ENCODE data around the gene ACVR1.

The ACVR1 gene

DNA sequence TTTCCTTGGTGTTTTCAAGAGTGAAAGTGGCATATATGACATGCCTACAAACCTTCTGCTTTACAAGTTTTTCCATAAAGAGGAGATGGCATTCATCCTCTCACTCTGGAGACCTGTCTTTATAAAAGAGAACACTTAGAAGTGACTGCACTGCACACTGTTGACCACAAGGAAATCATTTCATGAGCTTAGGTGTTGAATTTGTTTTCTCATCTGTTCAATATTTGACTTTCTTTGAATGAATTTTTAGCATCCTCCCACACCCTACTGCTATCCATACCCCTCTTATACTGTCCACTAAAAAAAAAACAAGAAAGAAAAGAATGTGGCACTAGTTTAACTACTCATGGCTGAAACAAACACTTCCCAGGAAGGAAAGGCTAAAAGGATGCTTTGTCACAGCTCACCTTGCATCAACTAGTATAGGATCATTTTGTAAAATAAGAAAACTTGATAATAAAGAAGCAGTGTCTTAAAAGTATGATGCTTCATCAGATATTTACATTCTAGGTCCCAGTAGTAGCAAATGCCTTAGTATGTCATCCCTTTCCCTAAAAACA, 83.0 kb downstream of the ACVR1 start:
- no peak overlapping the region for H3K4me3 ChIP-seq (ENCODE audit: low read length in 2 of 2)
- H3K27ac ChIP-seq (ENCODE audit: low read length), result no peak overlapping the region
- H3K9ac ChIP-seq (ENCODE audit: low read length in 2 of 2), result no peak overlapping the region
- H3K9me3 ChIP-seq (ENCODE audit: control insufficient read depth in 2 of 2, low read length in 2 of 2), result no peaks in the 10 kb centered on the region
- peaks cover 25% of the 10 kb centered on the region for H3K4me1 ChIP-seq (ENCODE audit: control insufficient read depth, insufficient read depth, low read length)
- no peaks in the 10 kb centered on the region for H3K27me3 ChIP-seq (ENCODE audit: control insufficient read depth in 1 of 2, insufficient read depth in 2 of 2, low read length in 2 of 2)
- peaks cover 0 to 4% of the 10 kb centered on the region in 2 donors for H3K36me3 ChIP-seq (ENCODE audit: control insufficient read depth in 2 of 2, insufficient read depth in 2 of 2, low read length in 2 of 2)

DNA sequence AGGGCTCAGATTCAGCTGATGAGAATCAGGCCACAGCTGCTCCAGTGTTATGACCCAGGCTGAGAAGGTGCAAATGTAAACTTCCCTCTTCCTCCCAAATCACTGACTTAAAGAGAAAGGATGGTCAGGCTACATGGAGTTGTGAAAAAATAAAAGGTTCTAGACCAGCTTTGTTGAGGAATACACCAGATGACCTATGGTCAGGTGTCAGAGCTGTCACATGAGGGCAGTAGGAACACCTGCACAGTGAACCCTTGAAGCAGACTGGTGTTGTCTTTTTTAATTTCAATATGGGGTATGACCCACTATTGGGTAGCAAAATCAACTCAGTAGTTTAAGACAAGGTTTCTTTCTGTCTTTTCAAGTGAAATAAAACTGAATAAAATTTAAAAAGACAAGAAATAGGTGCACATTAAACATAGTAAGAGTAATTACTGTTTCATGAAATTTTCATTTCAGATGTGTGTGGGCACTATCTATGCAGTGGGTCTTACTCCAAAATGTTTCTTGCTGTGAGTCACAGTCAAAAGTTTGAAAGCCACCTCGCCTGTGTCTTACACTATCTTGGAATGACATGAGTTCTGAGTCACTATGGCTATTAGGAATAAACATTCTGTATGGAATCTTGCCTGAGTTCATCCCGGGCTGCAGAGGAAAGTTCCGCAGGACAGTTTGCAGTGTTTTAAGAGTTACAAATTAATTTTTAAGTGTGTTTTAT, 83.6 kb downstream of the ACVR1 start:
- no peaks in the 10 kb centered on the region for H3K27me3 ChIP-seq (ENCODE audit: control insufficient read depth in 1 of 2, insufficient read depth in 2 of 2, low read length in 2 of 2)
- no peak overlapping the region for H3K4me3 ChIP-seq (ENCODE audit: low read length in 2 of 2)
- no peaks in the 10 kb centered on the region for H3K9me3 ChIP-seq (ENCODE audit: control insufficient read depth in 2 of 2, low read length in 2 of 2)
- no peak overlapping the region for H3K9ac ChIP-seq (ENCODE audit: low read length in 2 of 2)
- H3K27ac ChIP-seq (ENCODE audit: low read length), result no peak overlapping the region
- peaks cover 0 to 2% of the 10 kb centered on the region in 2 donors for H3K36me3 ChIP-seq (ENCODE audit: control insufficient read depth in 2 of 2, insufficient read depth in 2 of 2, low read length in 2 of 2)
- H3K4me1 ChIP-seq (ENCODE audit: control insufficient read depth, insufficient read depth, low read length), result peaks cover 31% of the 10 kb centered on the region

DNA sequence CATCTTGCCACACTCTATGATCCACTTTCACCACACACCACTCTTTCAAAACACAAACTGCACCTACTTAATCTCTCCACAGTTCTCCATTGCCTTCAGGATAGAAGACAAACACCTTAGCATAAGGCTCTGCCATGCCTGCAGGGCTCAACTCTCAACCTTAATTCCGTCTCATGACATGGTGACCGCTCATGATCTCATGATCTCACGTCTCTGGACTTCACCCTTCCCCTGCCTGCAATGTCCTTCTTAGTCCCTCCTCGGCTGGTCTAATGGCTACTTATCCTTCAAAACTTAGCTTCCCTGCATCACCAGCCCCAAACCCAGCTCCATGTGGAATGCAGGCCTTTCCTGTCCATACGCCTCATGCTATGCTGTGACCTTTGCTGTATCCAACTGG, 85.3 kb downstream of the ACVR1 start:
- H3K27ac ChIP-seq (ENCODE audit: low read length), result peak overlapping the region; percentile 79
- H3K9me3 ChIP-seq (ENCODE audit: control insufficient read depth in 2 of 2, low read length in 2 of 2), result no peaks in the 10 kb centered on the region
- no peak overlapping the region for H3K9ac ChIP-seq (ENCODE audit: low read length in 2 of 2)
- peaks cover 0 to 2% of the 10 kb centered on the region in 2 donors for H3K36me3 ChIP-seq (ENCODE audit: control insufficient read depth in 2 of 2, insufficient read depth in 2 of 2, low read length in 2 of 2)
- peaks cover 45% of the 10 kb centered on the region for H3K4me1 ChIP-seq (ENCODE audit: control insufficient read depth, insufficient read depth, low read length)
- no peaks in the 10 kb centered on the region for H3K27me3 ChIP-seq (ENCODE audit: control insufficient read depth in 1 of 2, insufficient read depth in 2 of 2, low read length in 2 of 2)
- H3K4me3 ChIP-seq (ENCODE audit: low read length in 2 of 2), result no peak overlapping the region

DNA sequence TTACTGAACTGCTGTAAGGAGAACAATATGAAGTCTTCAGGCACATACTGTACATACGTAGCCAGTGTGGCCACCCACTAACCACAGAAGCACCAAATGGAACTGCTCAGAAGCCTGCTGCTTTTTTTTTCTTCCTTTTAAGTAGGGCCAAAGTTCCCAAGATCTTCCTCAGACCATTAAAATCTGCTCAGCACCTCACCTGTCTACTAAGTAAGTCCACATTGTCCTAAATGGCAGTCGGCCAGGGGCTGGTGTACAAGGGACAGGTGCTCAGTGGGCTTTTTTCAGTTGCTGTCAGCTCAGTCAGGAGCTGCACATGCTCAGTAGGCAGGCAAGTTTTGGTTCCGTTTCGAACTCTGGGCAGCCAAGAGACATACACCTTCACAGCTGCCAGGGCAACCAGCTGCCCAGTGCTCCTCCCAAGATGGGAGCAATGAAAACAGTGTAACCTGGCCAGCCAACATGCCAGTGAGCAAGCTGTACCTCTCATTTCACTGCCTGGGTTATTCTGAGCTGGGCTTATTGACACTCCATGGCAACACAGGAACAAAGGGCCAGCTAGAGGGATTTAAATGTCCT, 86.1 kb downstream of the ACVR1 start:
- H3K27ac ChIP-seq (ENCODE audit: low read length), result peak overlapping the region; percentile 79
- H3K4me1 ChIP-seq (ENCODE audit: control insufficient read depth, insufficient read depth, low read length), result peaks cover 53% of the 10 kb centered on the region
- peak overlapping the region in 1 of 2 donors; percentile 16 for H3K4me3 ChIP-seq (ENCODE audit: low read length in 2 of 2)

DNA sequence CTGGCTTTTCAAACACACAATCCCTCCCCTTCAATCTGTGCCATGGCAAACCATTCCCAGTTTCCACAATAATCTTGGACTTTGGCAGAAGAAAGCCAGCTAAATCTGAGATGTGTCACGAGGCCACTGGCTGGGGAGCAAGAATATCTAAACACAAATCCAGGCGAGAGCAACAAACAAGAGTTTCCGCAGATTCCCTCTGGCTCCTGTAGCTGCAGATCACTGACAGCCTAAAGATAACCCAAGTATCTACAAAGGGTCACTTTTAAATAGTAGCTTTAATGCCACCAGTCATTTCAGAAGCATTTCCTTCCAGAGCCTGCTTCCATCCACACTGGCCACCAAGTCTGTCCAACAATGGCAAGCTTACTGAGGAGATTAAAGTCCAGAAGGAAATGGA, 86.9 kb downstream of the ACVR1 start:
- peak overlapping the region; percentile 79 for H3K27ac ChIP-seq (ENCODE audit: low read length)
- no peaks in the 10 kb centered on the region for H3K27me3 ChIP-seq (ENCODE audit: control insufficient read depth in 1 of 2, insufficient read depth in 2 of 2, low read length in 2 of 2)
- peak overlapping the region in 1 of 2 donors; percentile 6 for H3K9ac ChIP-seq (ENCODE audit: low read length in 2 of 2)
- H3K4me3 ChIP-seq (ENCODE audit: low read length in 2 of 2), result no peak overlapping the region
- peaks cover 55% of the 10 kb centered on the region for H3K4me1 ChIP-seq (ENCODE audit: control insufficient read depth, insufficient read depth, low read length)
- H3K36me3 ChIP-seq (ENCODE audit: control insufficient read depth in 2 of 2, insufficient read depth in 2 of 2, low read length in 2 of 2), result peaks cover 0 to 2% of the 10 kb centered on the region in 2 donors
- H3K9me3 ChIP-seq (ENCODE audit: control insufficient read depth in 2 of 2, low read length in 2 of 2), result no peaks in the 10 kb centered on the region

More for the DNA sequence above, 86.1 kb downstream of the ACVR1 start:
- Histone ChIP-seq H3K27me3 (ENCODE audit: control insufficient read depth in 1 of 2, insufficient read depth in 2 of 2, low read length in 2 of 2) (no peaks in the 10 kb centered on the region), H3K9ac (ENCODE audit: low read length in 2 of 2) (peak overlapping the region; percentile 18 to 43), H3K36me3 (ENCODE audit: control insufficient read depth in 2 of 2, insufficient read depth in 2 of 2, low read length in 2 of 2) (peaks cover 0 to 2% of the 10 kb centered on the region in 2 donors), H3K9me3 (ENCODE audit: control insufficient read depth in 2 of 2, low read length in 2 of 2) (no peaks in the 10 kb centered on the region)

DNA sequence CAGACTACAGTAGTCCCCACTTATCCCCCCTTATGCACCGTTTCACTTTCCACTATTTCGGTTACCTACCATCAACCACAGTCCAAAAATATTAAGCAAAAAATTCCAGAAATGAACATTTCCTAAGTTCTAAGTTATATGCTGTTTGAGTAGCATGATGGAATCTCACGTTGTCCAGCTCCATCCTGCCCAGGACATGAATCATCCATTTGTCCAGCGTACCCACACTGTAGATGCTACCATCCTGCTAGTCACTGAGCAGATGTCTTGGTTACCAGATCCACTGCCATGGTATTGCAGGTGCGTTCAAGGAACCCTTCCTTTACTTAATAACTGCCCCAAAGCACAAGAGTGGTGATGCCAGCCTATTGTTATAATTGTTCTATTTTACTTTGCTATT, 87.9 kb downstream of the ACVR1 start:
- H3K36me3 ChIP-seq (ENCODE audit: control insufficient read depth in 2 of 2, insufficient read depth in 2 of 2, low read length in 2 of 2), result peaks cover 0 to 2% of the 10 kb centered on the region in 2 donors
- no peaks in the 10 kb centered on the region for H3K27me3 ChIP-seq (ENCODE audit: control insufficient read depth in 1 of 2, insufficient read depth in 2 of 2, low read length in 2 of 2)
- no peak overlapping the region for H3K4me3 ChIP-seq (ENCODE audit: low read length in 2 of 2)
- H3K27ac ChIP-seq (ENCODE audit: low read length), result peak overlapping the region; percentile 32
- H3K9me3 ChIP-seq (ENCODE audit: control insufficient read depth in 2 of 2, low read length in 2 of 2), result no peaks in the 10 kb centered on the region
- H3K4me1 ChIP-seq (ENCODE audit: control insufficient read depth, insufficient read depth, low read length), result peaks cover 59% of the 10 kb centered on the region
- no peak overlapping the region for H3K9ac ChIP-seq (ENCODE audit: low read length in 2 of 2)

DNA sequence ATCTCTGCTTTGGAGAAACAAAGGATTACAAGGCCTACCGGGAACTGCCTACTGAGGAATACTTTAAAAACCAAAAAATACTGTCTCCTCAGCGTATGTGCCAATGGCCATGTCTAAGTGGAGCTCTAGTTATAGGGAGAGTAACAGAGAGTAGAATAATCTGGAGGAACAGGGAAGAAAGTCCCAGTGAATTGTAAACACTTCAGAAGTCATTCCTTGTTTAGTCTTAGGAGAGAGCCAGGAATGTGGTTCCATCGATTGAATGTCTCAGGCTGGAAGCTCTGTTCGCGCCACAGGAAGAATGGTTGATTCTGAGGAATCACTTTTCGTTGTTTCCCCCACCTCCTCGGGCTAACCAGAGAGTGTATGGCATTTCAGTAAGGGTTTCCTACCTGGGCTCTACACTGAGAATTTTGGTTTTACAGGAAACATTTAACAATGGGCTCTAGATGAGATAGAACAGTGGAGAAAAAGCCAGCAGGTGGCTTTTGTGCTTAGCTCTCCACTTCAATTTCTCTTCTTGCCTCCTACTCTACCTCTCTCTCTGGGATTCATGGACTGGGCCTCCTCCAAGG, 88.7 kb downstream of the ACVR1 start:
- no peaks in the 10 kb centered on the region for H3K9me3 ChIP-seq (ENCODE audit: control insufficient read depth in 2 of 2, low read length in 2 of 2)
- peaks cover 53% of the 10 kb centered on the region for H3K4me1 ChIP-seq (ENCODE audit: control insufficient read depth, insufficient read depth, low read length)
- peak overlapping the region; percentile 32 for H3K27ac ChIP-seq (ENCODE audit: low read length)
- peaks cover 0 to 2% of the 10 kb centered on the region in 2 donors for H3K36me3 ChIP-seq (ENCODE audit: control insufficient read depth in 2 of 2, insufficient read depth in 2 of 2, low read length in 2 of 2)
- H3K9ac ChIP-seq (ENCODE audit: low read length in 2 of 2), result no peak overlapping the region
- no peak overlapping the region for H3K4me3 ChIP-seq (ENCODE audit: low read length in 2 of 2)
- H3K27me3 ChIP-seq (ENCODE audit: control insufficient read depth in 1 of 2, insufficient read depth in 2 of 2, low read length in 2 of 2), result no peaks in the 10 kb centered on the region

DNA sequence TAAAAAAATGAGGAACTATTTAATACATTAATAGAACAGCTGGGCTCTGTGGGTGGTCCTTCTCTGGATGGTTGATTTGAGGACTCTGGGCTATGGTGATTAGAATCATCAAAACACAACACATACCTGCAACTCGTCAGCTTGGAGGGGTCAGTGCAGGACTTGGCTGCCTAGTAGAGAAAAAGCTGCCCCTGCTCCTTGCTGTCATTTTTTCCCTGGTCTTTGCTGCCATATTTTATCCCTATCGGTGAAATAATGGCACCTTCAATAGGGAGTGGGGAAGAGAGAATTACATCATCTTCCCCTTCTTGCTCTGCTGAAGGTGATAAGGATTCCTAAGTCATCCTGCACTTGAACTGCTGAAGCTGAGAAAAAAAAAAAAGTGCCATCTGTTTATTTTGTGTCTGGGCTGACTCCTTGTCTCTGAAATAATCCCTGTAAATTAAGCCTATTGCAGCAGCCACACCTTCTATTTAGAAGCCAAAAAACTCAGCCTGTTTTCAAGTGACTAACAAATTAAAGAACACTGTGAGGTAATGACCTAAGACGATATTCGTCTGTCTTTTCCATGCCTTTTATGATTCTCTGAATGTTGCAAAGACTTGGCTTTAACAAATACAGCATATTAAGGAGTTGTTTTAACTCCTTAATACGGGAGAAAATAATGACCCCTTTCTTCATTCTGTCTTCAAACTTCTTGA, 89.3 kb downstream of the ACVR1 start:
- no peak overlapping the region for H3K27ac ChIP-seq (ENCODE audit: low read length)

DNA sequence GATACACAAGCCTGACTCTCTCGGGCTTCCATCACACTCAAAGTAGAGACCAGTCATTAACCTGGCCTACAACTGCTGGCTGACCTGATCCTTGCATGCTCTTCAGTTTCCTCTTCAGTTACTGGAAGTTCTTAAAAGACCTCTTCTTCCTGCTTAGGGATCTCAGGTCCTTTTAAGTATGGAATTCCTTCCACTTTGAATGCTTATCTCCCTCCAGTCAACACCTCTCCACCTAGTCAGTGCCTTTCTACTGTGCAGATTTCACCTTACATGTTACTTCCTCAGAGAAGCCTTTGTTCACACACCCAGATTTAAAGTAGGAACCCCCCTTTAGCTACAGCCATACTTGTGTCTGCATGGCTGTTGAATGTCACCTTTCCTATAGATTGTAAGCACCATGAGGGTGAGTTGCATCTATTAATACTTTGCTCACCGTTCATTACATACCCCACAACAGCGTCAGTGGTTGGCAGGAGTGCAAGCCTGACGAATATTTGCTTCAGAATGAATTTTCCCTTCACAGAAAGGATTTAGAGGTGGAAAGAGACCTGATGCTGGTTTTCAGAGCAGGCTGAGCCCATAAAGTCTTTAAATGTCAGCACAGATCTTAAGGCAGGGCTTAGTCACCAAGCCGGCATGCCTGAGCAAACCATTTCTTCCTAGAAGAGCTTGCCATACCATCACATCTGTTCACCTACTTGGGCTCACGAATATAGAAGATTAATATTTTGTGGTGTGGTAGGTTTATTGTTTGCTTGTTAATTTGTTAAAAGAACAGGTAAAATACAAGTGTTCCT, 90.1 kb downstream of the ACVR1 start:
- Histone ChIP-seq H3K4me3 (ENCODE audit: low read length in 2 of 2) (peak overlapping the region in 1 of 2 donors; percentile 16), H3K27ac (ENCODE audit: low read length) (no peak overlapping the region), H3K9me3 (ENCODE audit: control insufficient read depth in 2 of 2, low read length in 2 of 2) (no peaks in the 10 kb centered on the region), H3K9ac (ENCODE audit: low read length in 2 of 2) (no peak overlapping the region), H3K4me1 (ENCODE audit: control insufficient read depth, insufficient read depth, low read length) (peaks cover 55% of the 10 kb centered on the region), H3K27me3 (ENCODE audit: control insufficient read depth in 1 of 2, insufficient read depth in 2 of 2, low read length in 2 of 2) (no peaks in the 10 kb centered on the region), H3K36me3 (ENCODE audit: control insufficient read depth in 2 of 2, insufficient read depth in 2 of 2, low read length in 2 of 2) (peaks cover 0 to 2% of the 10 kb centered on the region in 2 donors)

More for the DNA sequence above, 89.3 kb downstream of the ACVR1 start:
- peaks cover 52% of the 10 kb centered on the region for H3K4me1 ChIP-seq (ENCODE audit: control insufficient read depth, insufficient read depth, low read length)
- H3K27me3 ChIP-seq (ENCODE audit: control insufficient read depth in 1 of 2, insufficient read depth in 2 of 2, low read length in 2 of 2), result no peaks in the 10 kb centered on the region
- no peak overlapping the region for H3K9ac ChIP-seq (ENCODE audit: low read length in 2 of 2)
- no peak overlapping the region for H3K4me3 ChIP-seq (ENCODE audit: low read length in 2 of 2)
- no peaks in the 10 kb centered on the region for H3K9me3 ChIP-seq (ENCODE audit: control insufficient read depth in 2 of 2, low read length in 2 of 2)
- H3K36me3 ChIP-seq (ENCODE audit: control insufficient read depth in 2 of 2, insufficient read depth in 2 of 2, low read length in 2 of 2), result peaks cover 0 to 2% of the 10 kb centered on the region in 2 donors

DNA sequence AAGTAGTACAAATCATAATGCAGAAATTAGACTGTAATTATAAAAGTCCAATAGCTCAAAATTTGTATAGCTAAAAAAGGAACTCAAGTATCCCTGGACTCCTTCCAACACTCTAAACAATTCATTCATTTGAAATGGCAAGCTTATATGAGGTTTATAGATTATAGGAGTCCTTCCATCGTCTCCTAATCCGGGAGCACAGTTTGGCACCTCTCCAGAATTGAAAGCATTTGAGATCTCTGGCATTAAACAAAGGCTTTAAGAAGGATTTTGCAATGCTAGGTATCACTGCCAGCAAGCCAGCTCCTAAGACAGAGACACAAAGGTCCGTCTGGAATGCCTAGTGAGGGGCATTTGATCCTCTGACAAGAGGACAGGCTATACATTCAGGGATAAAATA, 90.9 kb downstream of the ACVR1 start:
- Histone ChIP-seq H3K9me3 (ENCODE audit: control insufficient read depth in 2 of 2, low read length in 2 of 2) (no peaks in the 10 kb centered on the region), H3K9ac (ENCODE audit: low read length in 2 of 2) (no peak overlapping the region), H3K36me3 (ENCODE audit: control insufficient read depth in 2 of 2, insufficient read depth in 2 of 2, low read length in 2 of 2) (peaks cover 0 to 2% of the 10 kb centered on the region in 2 donors), H3K27me3 (ENCODE audit: control insufficient read depth in 1 of 2, insufficient read depth in 2 of 2, low read length in 2 of 2) (no peaks in the 10 kb centered on the region), H3K4me1 (ENCODE audit: control insufficient read depth, insufficient read depth, low read length) (peaks cover 54% of the 10 kb centered on the region), H3K4me3 (ENCODE audit: low read length in 2 of 2) (peak overlapping the region in 1 of 2 donors; percentile 50), H3K27ac (ENCODE audit: low read length) (no peak overlapping the region)

Data from stomach smooth muscle (tissue), 2 donors.